HG03354 (cell line): ENCODE measurements around the gene EGLN2.
"Not testable (repeated sequence)": the region's sequence is repeated elsewhere in the genome, so short reads cannot be mapped to it uniquely, and the experiment has no call there.

ENCODE experiments used
- ATAC-seq: cut with Tn5 transposase; IDR thresholded peaks from one replicate; pipeline ENCODE4 v1.9.1; 2021; ENCODE audit warnings: mild to moderate bottlenecking; ENCODE audit not compliant: unreplicated experiment, poor library complexity, severe bottlenecking

Gene EGLN2

GRCh38 chr19:40798683-40799557, at the start of gene EGLN2:
Gene EGLN2, plus strand, starts transcription at chr19:40799191. Its CDS starts 1,382 bp downstream, at chr19:40800573.
- ATAC-seq, result peak; percentile 71

- peak; percentile 88 for ATAC-seq
Measured at GRCh38 chr19:40750058-40750873, 48.7 kb upstream of the EGLN2 start, which contains the start of gene ACTMAP. Gene ACTMAP, minus strand, starts transcription at chr19:40750477. Its CDS starts 674 bp downstream, at chr19:40749803.

- peak; percentile 67 for ATAC-seq
Measured at GRCh38 chr19:40750874-40751537, 48.0 kb upstream of the EGLN2 start, which contains the start of gene SNRPA. Gene SNRPA, plus strand, starts transcription at chr19:40751203. Its CDS starts 206 bp downstream, at chr19:40751409.

- no peak for ATAC-seq
Measured at GRCh38 chr19:40752257-40752781, 46.7 kb upstream of the EGLN2 start.

- no peak for ATAC-seq
Measured at GRCh38 chr19:40754611-40755247, 44.3 kb upstream of the EGLN2 start.

GRCh38 chr19:40755248-40755624, 43.8 kb upstream of the EGLN2 start:
- ATAC-seq, result no peak

- ATAC-seq, result no peak
Measured at GRCh38 chr19:40755791-40756190, 43.2 kb upstream of the EGLN2 start.

GRCh38 chr19:40756502-40757110, 42.4 kb upstream of the EGLN2 start:
- ATAC-seq, result no peak

GRCh38 chr19:40758491-40758890, 40.5 kb upstream of the EGLN2 start:
- no peak for ATAC-seq

- ATAC-seq, result no peak
Measured at GRCh38 chr19:40759352-40759751, 39.6 kb upstream of the EGLN2 start.

- ATAC-seq, result no peak
Measured at GRCh38 chr19:40762754-40763470, 36.1 kb upstream of the EGLN2 start.

- no peak for ATAC-seq
Measured at GRCh38 chr19:40763526-40763925, 35.5 kb upstream of the EGLN2 start.

- ATAC-seq, result no peak
Measured at GRCh38 chr19:40763963-40764362, 35.0 kb upstream of the EGLN2 start.

GRCh38 chr19:40766385-40766784, 32.6 kb upstream of the EGLN2 start:
- not testable (repeated sequence) for ATAC-seq

GRCh38 chr19:40768869-40769268, 30.1 kb upstream of the EGLN2 start:
- ATAC-seq, result no peak

- ATAC-seq, result not testable (repeated sequence)
Measured at GRCh38 chr19:40771101-40771862, 27.7 kb upstream of the EGLN2 start.

- no peak for ATAC-seq
Measured at GRCh38 chr19:40774916-40775631, 23.9 kb upstream of the EGLN2 start, which contains the start of gene MIA. Gene MIA, plus strand, starts transcription at chr19:40775521. Its CDS starts 22 bp downstream, at chr19:40775543.
